C4-2B (cell line): Measurements from ENCODE around the gene QSOX2.

Source experiments
- CTCF ChIP-seq: fragments of 450-650 bp; conservative IDR thresholded peaks from 2 replicates; pipeline ENCODE4 v1.5.1; 2017; ENCODE audit warnings: mild to moderate bottlenecking
- ZFX ChIP-seq: fragments of 450-650 bp; IDR thresholded peaks from 2 replicates; pipeline ENCODE4 v1.6.1; 2017

- no peak for TF ChIP-seq CTCF
- no peak for TF ChIP-seq ZFX
These were observed 26.3 kb downstream of the QSOX2 start for GRCh38 chr9:136219276-136219675.
